HepG2 (cell line): ENCODE results near the gene CALHM5.

Source experiments
- ARID3A ChIP-seq: IDR thresholded peaks from 2 replicates; pipeline ENCODE4 v1.6.1; 2012; ENCODE audit warnings: low read depth, low read length, improper control_type of control experiment
- EZH2 ChIP-seq: conservative IDR thresholded peaks from 2 replicates; pipeline ENCODE4 v1.6.1; 2012; ENCODE audit warnings: mild to moderate bottlenecking, low read depth, low read length, moderate library complexity
- KDM5A ChIP-seq: fragments of 200-600 bp; sonication (generic); IDR thresholded peaks from 2 replicates; pipeline ENCODE4 v1.7.0; 2018; ENCODE audit warnings: antibody characterized with exemption, mild to moderate bottlenecking, low read length, borderline replicate concordance
- SNAPC2 ChIP-seq: sonication (generic); formaldehyde crosslinking; IDR thresholded peaks from 2 replicates; pipeline ENCODE4 v1.8.1; 2022; ENCODE audit warnings: mild to moderate bottlenecking, missing genetic modification reagents
- ZSCAN30 ChIP-seq: sonication (generic); formaldehyde crosslinking; IDR thresholded peaks from 2 replicates; pipeline ENCODE4 v1.5.0; 2020; ENCODE audit warnings: mild to moderate bottlenecking, missing genetic modification reagents

- TF ChIP-seq ARID3A = no peak
- no peak for TF ChIP-seq EZH2
- TF ChIP-seq SNAPC2 (CRISPR knock-in tag) = no peak
- TF ChIP-seq ZSCAN30 (CRISPR knock-in tag) = no peak
- no peak for TF ChIP-seq KDM5A
These were observed 53.8 kb downstream of the CALHM5 start for GRCh38 chr6:116564921-116565872.
